AG09319 (cell line): ENCODE data around the gene TSACC.
"Not testable (repeated sequence)": the region's sequence is repeated elsewhere in the genome, so short reads cannot be mapped to it uniquely, and the experiment has no call there.

Source experiments
- DNase-seq: peaks from one replicate; pipeline ENCODE4 v3.0.0-alpha.2; 2010; ENCODE audit warnings: low read depth; ENCODE audit errors: extremely low read depth
- TF ChIP-seq, protein P1 (sequence below): IDR thresholded peaks from 2 replicates; pipeline ENCODE4 v1.5.1; 2011; ENCODE audit warnings: low read depth, mild to moderate bottlenecking, inconsistent platforms, low read length, moderate library complexity

TSACC gene

DNA sequence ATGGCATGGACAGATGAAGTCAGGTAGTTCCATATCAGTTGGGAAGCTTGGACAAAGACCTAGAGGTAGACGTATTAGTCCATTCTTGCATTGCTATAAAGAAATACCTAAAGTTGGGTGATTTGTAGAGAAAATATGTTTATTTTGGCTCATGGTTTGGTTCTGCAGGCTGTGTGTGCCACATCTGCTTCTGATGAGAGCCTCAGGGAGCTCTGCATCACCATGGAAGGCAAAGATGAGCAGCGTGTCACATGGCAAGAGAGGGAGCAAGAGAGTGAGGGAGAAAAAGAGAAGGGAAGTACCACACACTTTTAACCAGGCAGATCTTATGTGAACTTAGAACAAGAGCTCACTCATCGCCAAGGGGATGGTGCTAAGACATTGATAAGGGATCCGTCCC, 9.0 kb downstream of the TSACC start:
- DNase-seq: peak; percentile 60
- TF ChIP-seq, protein P1, sequence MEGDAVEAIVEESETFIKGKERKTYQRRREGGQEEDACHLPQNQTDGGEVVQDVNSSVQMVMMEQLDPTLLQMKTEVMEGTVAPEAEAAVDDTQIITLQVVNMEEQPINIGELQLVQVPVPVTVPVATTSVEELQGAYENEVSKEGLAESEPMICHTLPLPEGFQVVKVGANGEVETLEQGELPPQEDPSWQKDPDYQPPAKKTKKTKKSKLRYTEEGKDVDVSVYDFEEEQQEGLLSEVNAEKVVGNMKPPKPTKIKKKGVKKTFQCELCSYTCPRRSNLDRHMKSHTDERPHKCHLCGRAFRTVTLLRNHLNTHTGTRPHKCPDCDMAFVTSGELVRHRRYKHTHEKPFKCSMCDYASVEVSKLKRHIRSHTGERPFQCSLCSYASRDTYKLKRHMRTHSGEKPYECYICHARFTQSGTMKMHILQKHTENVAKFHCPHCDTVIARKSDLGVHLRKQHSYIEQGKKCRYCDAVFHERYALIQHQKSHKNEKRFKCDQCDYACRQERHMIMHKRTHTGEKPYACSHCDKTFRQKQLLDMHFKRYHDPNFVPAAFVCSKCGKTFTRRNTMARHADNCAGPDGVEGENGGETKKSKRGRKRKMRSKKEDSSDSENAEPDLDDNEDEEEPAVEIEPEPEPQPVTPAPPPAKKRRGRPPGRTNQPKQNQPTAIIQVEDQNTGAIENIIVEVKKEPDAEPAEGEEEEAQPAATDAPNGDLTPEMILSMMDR: no peak; the same call in 1 of the 2 replicates

DNA sequence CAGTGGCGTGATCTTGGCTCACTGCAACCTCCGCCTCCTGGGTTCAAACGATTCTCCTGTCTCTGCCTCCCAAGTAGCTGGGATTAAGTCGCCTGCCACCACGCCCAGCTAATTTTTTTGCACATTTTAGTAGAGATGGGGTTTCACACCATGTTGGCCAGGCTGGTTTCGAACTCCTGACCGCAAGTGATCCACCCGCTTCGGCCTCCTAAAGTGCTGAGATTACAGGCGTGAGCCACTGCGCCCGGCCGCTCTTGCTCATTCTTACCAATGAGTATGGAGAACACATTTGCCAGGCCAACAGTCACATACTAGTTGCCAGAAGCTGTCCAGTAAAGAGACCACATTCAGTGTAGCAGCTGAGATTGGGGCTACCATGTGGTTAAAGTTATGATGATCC, 14.2 kb downstream of the TSACC start:
- not testable (repeated sequence) for DNase-seq

GRCh38 chr1:156356262-156356874, 18.0 kb downstream of the TSACC start:
- TF ChIP-seq, protein P1: no peak
- DNase-seq: no peak

DNA sequence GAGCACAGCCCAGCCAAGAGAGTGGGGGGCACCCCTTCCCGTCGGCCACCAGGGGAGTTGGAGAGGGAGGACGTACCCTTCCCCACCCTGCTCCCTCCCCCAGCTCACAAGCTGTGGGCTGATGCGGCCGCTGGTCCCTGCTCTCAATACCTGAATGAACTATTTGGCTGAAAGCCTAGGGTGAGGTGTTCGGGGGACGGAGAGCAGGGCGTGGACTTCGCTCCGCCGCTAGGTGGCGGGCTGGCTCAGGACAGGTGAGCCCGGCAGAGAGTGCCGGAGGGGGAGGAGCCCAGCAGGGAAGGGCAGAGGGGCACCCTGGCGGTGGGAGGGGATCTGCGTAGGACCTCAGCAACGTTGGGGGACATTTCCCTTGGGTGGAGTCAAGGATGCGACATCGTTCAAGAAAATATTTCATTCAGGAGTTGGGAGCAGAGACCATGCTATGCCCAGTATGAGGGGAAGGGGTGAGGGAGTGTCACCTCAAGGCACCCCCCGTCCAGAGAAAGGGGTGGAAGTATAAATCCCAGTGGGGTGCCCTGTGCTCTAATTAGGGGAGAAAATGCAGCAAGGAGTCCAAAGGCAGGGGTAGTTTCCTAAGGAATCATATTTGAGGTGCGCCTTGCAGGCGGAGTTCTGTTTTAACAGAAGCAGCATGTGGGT, 18.7 kb downstream of the TSACC start:
- TF ChIP-seq, protein P1: peak; percentile 20
- no peak for DNase-seq

DNA sequence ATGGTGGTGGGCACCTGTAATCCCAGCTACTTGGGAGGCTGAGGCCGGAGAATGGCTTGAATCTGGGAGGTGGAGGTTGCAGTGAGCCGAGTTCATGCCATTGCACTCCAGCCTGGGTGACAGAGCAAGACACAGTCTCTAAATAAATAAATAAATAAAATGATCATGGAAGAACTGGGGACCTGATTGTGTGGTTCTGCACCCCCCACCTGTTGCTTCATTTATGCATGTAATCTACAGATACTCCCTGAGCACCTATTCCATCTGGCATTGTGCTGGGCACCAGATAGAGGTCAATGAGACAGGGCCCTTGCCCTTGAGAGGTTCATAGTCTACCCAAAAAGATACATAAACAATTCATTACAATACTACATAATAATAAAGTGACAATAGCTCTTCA, 19.7 kb downstream of the TSACC start:
- DNase-seq: no peak

GRCh38 chr1:156358641-156359040, 20.3 kb downstream of the TSACC start:
- TF ChIP-seq, protein P1: no peak
- no peak for DNase-seq

More for the DNA sequence above, 19.7 kb downstream of the TSACC start:
- TF ChIP-seq, protein P1: no peak

- TF ChIP-seq, protein P1: no peak
- DNase-seq: no peak
Observed at GRCh38 chr1:156359249-156359648, 20.9 kb downstream of the TSACC start.

- TF ChIP-seq, protein P1: peak; percentile 59
- DNase-seq: no peak
Observed at GRCh38 chr1:156359973-156360372, 21.6 kb downstream of the TSACC start.
